Kidney epithelial cell (primary cell): Measurements from ENCODE around the gene C11orf68. TPM values are rescaled to one million over a fixed set of nuclear protein-coding genes. Genes with fewer than 3 reads are reported as not detected.
"Not testable (repeated sequence)": the region's sequence is repeated elsewhere in the genome, so short reads cannot be mapped to it uniquely, and the experiment has no call there.

Experiments used
- DNase-seq: peaks from one replicate; pipeline ENCODE4 v3.0.0-alpha.2; 2010; ENCODE audit warnings: low read depth
- H3K27me3 ChIP-seq: 2 replicates; pipeline ENCODE4 v1.6.0; 2011; ENCODE audit warnings: low read length; ENCODE audit not compliant: control insufficient read depth, insufficient read depth
- H3K36me3 ChIP-seq: 2 replicates; pipeline ENCODE4 v1.5.1; 2011; ENCODE audit warnings: low read length; ENCODE audit not compliant: control insufficient read depth, insufficient read depth
- H3K4me3 ChIP-seq: 2 replicates; pipeline ENCODE4 v1.5.1; 2011; ENCODE audit warnings: low read depth, mild to moderate bottlenecking, control low read depth, low read length
- CTCF ChIP-seq: IDR thresholded peaks from 2 replicates; pipeline ENCODE4 v1.5.1; 2011; ENCODE audit warnings: mild to moderate bottlenecking, moderate library complexity, low read length, control low read depth, inconsistent platforms; ENCODE audit not compliant: insufficient read depth, poor library complexity, severe bottlenecking
- total RNA-seq: library from RNA; depleted of rRNA; stranded (reverse); fragments of >200 nt; gene quantifications from 2 replicates; pipeline ENCODE4 v1.2.3, GENCODE V29; 2015

Gene C11orf68
- total RNA-seq, 1 donor from 2014 or later, result 19.7 TPM

GRCh38 chr11:65953471-65953870, 34.6 kb upstream of the C11orf68 start:
- Histone ChIP-seq H3K27me3 (no peaks in the 10 kb centered on the region), H3K36me3 (no peaks in the 10 kb centered on the region), H3K4me3 (no peak overlapping the region)
- no peak for DNase-seq
- TF ChIP-seq CTCF, result no peak

- Histone ChIP-seq H3K36me3 (no peaks in the 10 kb centered on the region), H3K4me3 (no peak overlapping the region), H3K27me3 (no peaks in the 10 kb centered on the region)
- no peak for DNase-seq
- no peak for TF ChIP-seq CTCF
Observed at GRCh38 chr11:65952052-65952521, 33.2 kb upstream of the C11orf68 start.

- not testable (repeated sequence) for H3K36me3 ChIP-seq, H3K27me3 ChIP-seq, DNase-seq, H3K4me3 ChIP-seq
Observed at GRCh38 chr11:65951641-65952040, 32.8 kb upstream of the C11orf68 start.

- not testable (repeated sequence) for DNase-seq, H3K27me3 ChIP-seq, H3K4me3 ChIP-seq, H3K36me3 ChIP-seq
Observed at GRCh38 chr11:65950711-65951110, 31.8 kb upstream of the C11orf68 start.

- no peak for TF ChIP-seq CTCF
- no peaks in the 10 kb centered on the region for H3K36me3 ChIP-seq
- H3K27me3 ChIP-seq, result no peaks in the 10 kb centered on the region
- no peak for DNase-seq
- no peak overlapping the region for H3K4me3 ChIP-seq
Observed at GRCh38 chr11:65947603-65948125, 28.8 kb upstream of the C11orf68 start.

GRCh38 chr11:65947133-65947532, 28.3 kb upstream of the C11orf68 start:
- Histone ChIP-seq H3K4me3 (no peak overlapping the region), H3K36me3 (no peaks in the 10 kb centered on the region), H3K27me3 (no peaks in the 10 kb centered on the region)
- TF ChIP-seq CTCF, result no peak
- no peak for DNase-seq

GRCh38 chr11:65946655-65947054, 27.8 kb upstream of the C11orf68 start:
- TF ChIP-seq CTCF, result no peak
- no peaks in the 10 kb centered on the region for H3K27me3 ChIP-seq
- no peak overlapping the region for H3K4me3 ChIP-seq
- no peak for DNase-seq
- no peaks in the 10 kb centered on the region for H3K36me3 ChIP-seq
